ENCODE results near the gene CRHR1.

Gene CRHR1

DNA sequence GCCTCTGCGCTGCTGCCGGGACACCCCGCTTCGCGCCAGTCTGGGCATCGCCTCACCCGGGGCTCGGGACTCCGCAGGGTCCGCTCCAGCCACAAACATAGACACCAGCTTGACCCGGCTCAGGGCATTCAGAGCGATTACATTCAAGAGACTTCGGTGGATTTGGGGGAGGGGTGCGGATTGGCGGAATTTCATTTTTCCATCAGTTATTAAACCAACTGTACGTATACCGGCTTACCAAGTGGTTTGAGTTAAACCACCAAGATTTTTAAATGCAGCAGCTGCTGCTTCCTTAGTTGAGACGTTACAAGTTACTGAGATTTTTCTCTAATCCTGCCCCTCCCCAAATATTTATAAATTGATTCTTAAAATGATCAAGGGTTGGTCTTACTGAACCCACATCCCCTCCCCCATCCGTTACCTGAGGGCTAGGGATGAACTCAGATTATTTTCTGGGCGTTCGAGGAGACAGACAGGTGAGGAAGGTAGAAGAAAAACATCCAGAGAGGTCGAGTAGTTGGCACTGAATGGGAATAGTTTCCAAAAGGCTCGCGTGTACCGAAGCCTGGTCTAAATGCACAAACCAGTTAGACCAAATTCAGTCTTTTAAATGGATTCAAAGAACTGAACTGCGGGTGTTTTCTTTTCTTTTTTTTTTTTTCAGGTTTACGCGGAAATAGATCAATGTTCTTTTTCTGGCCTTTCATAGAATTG lies 1.5 kb downstream of the CRHR1 start:
- Histone ChIP-seq H3K9me3 (no peaks in the 10 kb centered on the region), H3K27me3 (peaks cover 100% of the 10 kb centered on the region), H3K4me1 (ENCODE audit: control insufficient read depth in 1 of 2, insufficient read depth in 1 of 2, low read depth in 1 of 2, low read length in 1 of 2) (peaks cover 0 to 4% of the 10 kb centered on the region in 2 experiments), H3K4me3 (ENCODE audit: low read depth in 1 of 2, low read length in 1 of 2) (no peak overlapping the region), H3K27ac (no peak overlapping the region), H3K36me3 (no peaks in the 10 kb centered on the region)
- TF ChIP-seq, protein P1, sequence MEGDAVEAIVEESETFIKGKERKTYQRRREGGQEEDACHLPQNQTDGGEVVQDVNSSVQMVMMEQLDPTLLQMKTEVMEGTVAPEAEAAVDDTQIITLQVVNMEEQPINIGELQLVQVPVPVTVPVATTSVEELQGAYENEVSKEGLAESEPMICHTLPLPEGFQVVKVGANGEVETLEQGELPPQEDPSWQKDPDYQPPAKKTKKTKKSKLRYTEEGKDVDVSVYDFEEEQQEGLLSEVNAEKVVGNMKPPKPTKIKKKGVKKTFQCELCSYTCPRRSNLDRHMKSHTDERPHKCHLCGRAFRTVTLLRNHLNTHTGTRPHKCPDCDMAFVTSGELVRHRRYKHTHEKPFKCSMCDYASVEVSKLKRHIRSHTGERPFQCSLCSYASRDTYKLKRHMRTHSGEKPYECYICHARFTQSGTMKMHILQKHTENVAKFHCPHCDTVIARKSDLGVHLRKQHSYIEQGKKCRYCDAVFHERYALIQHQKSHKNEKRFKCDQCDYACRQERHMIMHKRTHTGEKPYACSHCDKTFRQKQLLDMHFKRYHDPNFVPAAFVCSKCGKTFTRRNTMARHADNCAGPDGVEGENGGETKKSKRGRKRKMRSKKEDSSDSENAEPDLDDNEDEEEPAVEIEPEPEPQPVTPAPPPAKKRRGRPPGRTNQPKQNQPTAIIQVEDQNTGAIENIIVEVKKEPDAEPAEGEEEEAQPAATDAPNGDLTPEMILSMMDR (IDR thresholded peaks at IDR 0.05) = no peak

- Histone ChIP-seq H3K36me3 (no peaks in the 10 kb centered on the region), H3K27me3 (peaks cover 100% of the 10 kb centered on the region), H3K9me3 (no peaks in the 10 kb centered on the region), H3K27ac (no peak overlapping the region), H3K4me3 (ENCODE audit: low read depth in 1 of 2, low read length in 1 of 2) (no peak overlapping the region), H3K4me1 (ENCODE audit: control insufficient read depth in 1 of 2, insufficient read depth in 1 of 2, low read depth in 1 of 2, low read length in 1 of 2) (peaks cover 0 to 4% of the 10 kb centered on the region in 2 experiments)
- TF ChIP-seq, protein P1 (IDR thresholded peaks at IDR 0.05) = no peak
Measured at GRCh38 chr17:45786349-45786748, 2.2 kb downstream of the CRHR1 start.

- Histone ChIP-seq H3K4me1 (ENCODE audit: control insufficient read depth in 1 of 2, insufficient read depth in 1 of 2, low read depth in 1 of 2, low read length in 1 of 2) (peaks cover 0 to 4% of the 10 kb centered on the region in 2 experiments), H3K9me3 (no peaks in the 10 kb centered on the region), H3K27ac (no peak overlapping the region), H3K36me3 (no peaks in the 10 kb centered on the region), H3K4me3 (ENCODE audit: low read depth in 1 of 2, low read length in 1 of 2) (no peak overlapping the region), H3K27me3 (peaks cover 100% of the 10 kb centered on the region)
- TF ChIP-seq, protein P1 (IDR thresholded peaks at IDR 0.05) = no peak
Measured at GRCh38 chr17:45787044-45787443, 2.9 kb downstream of the CRHR1 start.

- Histone ChIP-seq H3K27ac (no peak overlapping the region), H3K36me3 (no peaks in the 10 kb centered on the region), H3K4me3 (ENCODE audit: low read depth in 1 of 2, low read length in 1 of 2) (no peak overlapping the region), H3K4me1 (ENCODE audit: control insufficient read depth in 1 of 2, insufficient read depth in 1 of 2, low read depth in 1 of 2, low read length in 1 of 2) (peaks cover 0 to 4% of the 10 kb centered on the region in 2 experiments), H3K27me3 (peaks cover 99% of the 10 kb centered on the region), H3K9me3 (no peaks in the 10 kb centered on the region)
- TF ChIP-seq, protein P1 (IDR thresholded peaks at IDR 0.05) = no peak
Measured at GRCh38 chr17:45787656-45788055, 3.5 kb downstream of the CRHR1 start.

GRCh38 chr17:45788057-45788456 lies 3.9 kb downstream of the CRHR1 start:
- H3K27me3 ChIP-seq = peaks cover 95% of the 10 kb centered on the region
- H3K4me1 ChIP-seq (ENCODE audit: control insufficient read depth in 1 of 2, insufficient read depth in 1 of 2, low read depth in 1 of 2, low read length in 1 of 2) = peaks cover 0 to 4% of the 10 kb centered on the region in 2 experiments
- TF ChIP-seq, protein P1 (IDR thresholded peaks at IDR 0.05) = no peak
- H3K9me3 ChIP-seq = no peaks in the 10 kb centered on the region
- H3K27ac ChIP-seq = no peak overlapping the region
- no peak overlapping the region for H3K4me3 ChIP-seq (ENCODE audit: low read depth in 1 of 2, low read length in 1 of 2)
- no peaks in the 10 kb centered on the region for H3K36me3 ChIP-seq
